PC-3 (cell line): Measurements from ENCODE around the gene CCDC187. TPM values are rescaled to one million over a fixed set of nuclear protein-coding genes. Genes with fewer than 3 reads are reported as not detected.
"Not testable (repeated sequence)": the region's sequence is repeated elsewhere in the genome, so short reads cannot be mapped to it uniquely, and the experiment has no call there.

Experiments
- ATAC-seq: fragments of 200-7000 bp; cut with Tn5 transposase; 2 replicates; pipeline ENCODE4 v1.9.1; 2020; ENCODE audit warnings: mild to moderate bottlenecking, moderate library complexity
- Bru-seq: library from RNA; stranded (reverse); fragments of 400-500 nt; gene quantifications from one replicate; lab custom pipeline; 2021; lab: Mats Ljungman, UMichigan
- BruChase-seq, 2 experiments: library from RNA; stranded (reverse); fragments of 400-500 nt; gene quantifications; one replicate each; lab custom pipeline; 2021; lab: Mats Ljungman, UMichigan
- BruUV-seq: library from RNA; stranded (reverse); fragments of 400-500 nt; replicated peaks from 2 replicates; lab custom pipeline; 2021; lab: Mats Ljungman, UMichigan
- CTCF ChIA-PET: fragments of 300-600 bp; sonication (Branson Sonifier 250); formaldehyde crosslinking; loops from one replicate; lab custom pipeline; 2022; ENCODE audit warnings: antibody characterized with exemption; lab: Charles Lee
- POLR2A ChIA-PET: fragments of 300-600 bp; sonication (Branson Sonifier 250); formaldehyde crosslinking; loops from one replicate; lab custom pipeline; 2022; ENCODE audit warnings: antibody characterized with exemption; ENCODE audit not compliant: unreplicated experiment; lab: Charles Lee
- DNase-seq: peaks from one replicate; pipeline ENCODE4 v3.0.0-alpha.2; 2015
- H2AFZ ChIP-seq: fragments of 300-600 bp; sonication (generic); 2 replicates; pipeline ENCODE4 v1.6.0; 2016; ENCODE audit warnings: antibody characterized with exemption, low read length
- H3F3A ChIP-seq: fragments of 300-600 bp; sonication (generic); one replicate; pipeline ENCODE4 v1.6.0; 2017; ENCODE audit warnings: antibody characterized with exemption, low read length, control low read depth, mild to moderate bottlenecking; ENCODE audit not compliant: unreplicated experiment
- H3K27ac ChIP-seq: fragments of 300-600 bp; sonication (generic); 2 replicates; pipeline ENCODE4 v1.5.1; 2016; ENCODE audit warnings: mild to moderate bottlenecking, low read length
- H3K27me3 ChIP-seq: fragments of 300-600 bp; sonication (generic); 2 replicates; pipeline ENCODE4 v1.6.1; 2016; ENCODE audit warnings: low read length, mixed read lengths
- H3K36me3 ChIP-seq: fragments of 300-600 bp; sonication (generic); 2 replicates; pipeline ENCODE4 v1.6.1; 2016; ENCODE audit warnings: low read depth, mixed run types, low read length, mixed read lengths
- H3K4me1 ChIP-seq: fragments of 300-600 bp; sonication (generic); 2 replicates; pipeline ENCODE4 v1.5.1; 2016; ENCODE audit warnings: low read length; ENCODE audit not compliant: insufficient read depth
- H3K4me2 ChIP-seq: fragments of 300-600 bp; sonication (generic); 2 replicates; pipeline ENCODE4 v1.6.0; 2016; ENCODE audit warnings: low read length
- H3K4me3 ChIP-seq: fragments of 300-600 bp; sonication (generic); 2 replicates; pipeline ENCODE4 v1.5.1; 2016; ENCODE audit warnings: mild to moderate bottlenecking, low read length, mixed read lengths
- H3K79me2 ChIP-seq: fragments of 300-600 bp; sonication (generic); 2 replicates; pipeline ENCODE4 v1.6.1; 2017; ENCODE audit warnings: low read length, mixed read lengths
- H3K9ac ChIP-seq: fragments of 300-600 bp; sonication (generic); 2 replicates; pipeline ENCODE4 v1.6.0; 2016; ENCODE audit warnings: mild to moderate bottlenecking, low read length
- H3K9me2 ChIP-seq: fragments of 300-600 bp; sonication (generic); replicated peaks from 2 replicates; pipeline ENCODE4 v1.6.1; 2016; ENCODE audit warnings: mixed run types, low read length, mixed read lengths
- H3K9me3 ChIP-seq: fragments of 300-600 bp; sonication (generic); 2 replicates; pipeline ENCODE4 v1.6.1; 2016; ENCODE audit warnings: low read length, mixed read lengths
- H4K20me1 ChIP-seq: fragments of 300-600 bp; sonication (generic); 2 replicates; pipeline ENCODE4 v1.6.1; 2016; ENCODE audit warnings: low read length, mixed read lengths
- CTCF ChIP-seq: fragments of 300-600 bp; sonication (generic); conservative IDR thresholded peaks from 2 replicates; pipeline ENCODE4 v1.5.1; 2017; ENCODE audit warnings: antibody characterized with exemption, low read depth, mild to moderate bottlenecking, low read length
- EZH2 ChIP-seq: fragments of 300-600 bp; sonication (generic); IDR thresholded peaks from one replicate; pipeline ENCODE4 v1.6.1; 2017; ENCODE audit warnings: antibody characterized with exemption, mild to moderate bottlenecking, low read length; ENCODE audit not compliant: unreplicated experiment
- EZH2phosphoT487 ChIP-seq: fragments of 300-600 bp; sonication (generic); IDR thresholded peaks from 2 replicates; pipeline ENCODE4 v1.6.1; 2018; ENCODE audit warnings: mild to moderate bottlenecking, antibody characterized with exemption, low read length, borderline replicate concordance
- intact Hi-C: fragments of 100-400 bp; cut with micrococcal nuclease; formaldehyde crosslinking; loops from 2 replicates; pipeline ENCODE4 v1.9.0; 2023
- long read RNA-seq: library from polyadenylated mRNA; unstranded; transcript quantifications from one replicate; pipeline ENCODE4 v2.0.0, GENCODE V29; 2021; ENCODE audit not compliant: unreplicated experiment
- total RNA-seq: library from RNA; depleted of rRNA; stranded (reverse); fragments of >200 nt; gene quantifications from 2 replicates; pipeline ENCODE4 v1.2.3, GENCODE V29; 2014; rRNA removed

Gene CCDC187
- total RNA-seq (0.04 TPM in 1 of 2 replicates, not detected in the other), Bru-seq, nascent RNA (percentile 8 among the genes with signal in this experiment), BruChase-seq, experiment 1, labeled RNA remaining after a 6-hour chase (percentile 5 among the genes with signal in this experiment), BruChase-seq, experiment 2, labeled RNA remaining after a 2-hour chase (percentile 6 among the genes with signal in this experiment)
- long read RNA-seq = 0 reads

DNA sequence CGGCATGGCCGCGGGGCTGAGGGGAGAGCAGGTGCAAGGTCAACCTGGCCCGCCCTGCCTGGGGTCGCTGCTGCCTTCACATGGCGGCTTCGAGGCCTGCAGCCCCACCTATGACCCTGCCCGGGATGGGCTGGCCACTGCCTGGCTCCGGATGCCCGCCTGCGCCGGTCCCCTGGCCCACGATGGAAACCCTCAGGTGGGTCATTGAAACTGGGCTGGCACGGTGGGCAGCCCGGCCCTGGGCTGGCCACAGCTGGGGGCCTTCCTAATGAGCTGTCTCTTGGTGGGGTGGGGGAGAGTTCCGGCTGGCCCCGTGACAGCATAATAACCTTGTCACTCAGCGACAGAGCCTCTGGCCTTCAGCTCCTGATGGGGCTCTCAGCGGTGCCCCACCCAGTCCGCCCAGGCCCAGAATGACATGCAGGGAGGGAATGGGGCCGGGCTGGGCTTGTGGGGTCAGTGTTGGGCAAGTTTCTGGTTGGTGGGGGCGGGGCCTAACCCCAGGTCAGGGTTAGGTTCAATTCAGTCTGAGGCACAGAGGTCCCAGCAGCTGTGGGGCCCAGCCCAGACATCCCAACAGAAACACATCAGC is at the start of gene CCDC187:
Gene CCDC187, minus strand, starts transcription at position 270 of the 592 bp plus-strand sequence. Its CDS starts 264 bp downstream, at position 6.
- Histone ChIP-seq H3F3A (no peaks in the 10 kb centered on the region), H3K36me3 (no peaks in the 10 kb centered on the region), H3K4me2 (no peak within 1 kb of the TSS), H3K9me2 (no peaks in the 10 kb centered on the region), H3K27ac (no peak within 1 kb of the TSS), H3K9me3 (no peaks in the 10 kb centered on the region), H3K4me1 (no peaks in the 10 kb centered on the region), H3K9ac (no peak within 1 kb of the TSS), H3K27me3 (no peaks in the 10 kb centered on the region), H4K20me1 (no peaks in the 10 kb centered on the region), H2AFZ (no peak within 1 kb of the TSS), H3K79me2 (no peaks in the 10 kb centered on the region), H3K4me3 (no peak within 1 kb of the TSS)
- intact Hi-C loops = no loop called here
- ATAC-seq (no peak), DNase-seq (no peak)
- TF ChIP-seq EZH2phosphoT487 (no peak), CTCF (no peak), EZH2 (no peak)
- ChIA-PET POLR2A (no interaction called here), CTCF (interaction anchor here (0.6 kb wide), 1 partner anchor 252 kb away, joined by 3 read pairs; no protein-coding TSS in a partner anchor)
- BruUV-seq = no TSS peak

GRCh38 chr9:136353088-136353487 is 49.2 kb upstream of the CCDC187 start:
- no TSS peak for BruUV-seq
- intact Hi-C loops = no loop called here
- POLR2A ChIA-PET = no interaction called here
- H3K9me3 ChIP-seq = no peaks in the 10 kb centered on the region
- H3K9me2 ChIP-seq = no peaks in the 10 kb centered on the region
- no peaks in the 10 kb centered on the region for H3K36me3 ChIP-seq
- no peak overlapping the region for H3K4me3 ChIP-seq
- DNase-seq (no peak), ATAC-seq (no peak)
- no peak overlapping the region for H3K27ac ChIP-seq
- no peaks in the 10 kb centered on the region for H3K79me2 ChIP-seq
- no peaks in the 10 kb centered on the region for H3K27me3 ChIP-seq
- CTCF ChIA-PET = no interaction called here
- no peak overlapping the region for H3K4me2 ChIP-seq
- H4K20me1 ChIP-seq = no peaks in the 10 kb centered on the region
- H3K4me1 ChIP-seq = peaks cover 6% of the 10 kb centered on the region; the same call in 1 of the 2 replicates
- no peak for TF ChIP-seq CTCF
- TF ChIP-seq EZH2phosphoT487 = no peak
- TF ChIP-seq EZH2 = no peak
- H3F3A ChIP-seq = no peaks in the 10 kb centered on the region
- H3K9ac ChIP-seq = no peak overlapping the region
- no peak overlapping the region for H2AFZ ChIP-seq

GRCh38 chr9:136352682-136353081 is 48.8 kb upstream of the CCDC187 start:
- Histone ChIP-seq H3K36me3 (no peaks in the 10 kb centered on the region), H3K4me3 (no peak overlapping the region), H3K9me3 (no peaks in the 10 kb centered on the region), H4K20me1 (no peaks in the 10 kb centered on the region), H3K4me1 (peaks cover 6% of the 10 kb centered on the region; the same call in 1 of the 2 replicates), H3K4me2 (no peak overlapping the region), H3K27me3 (no peaks in the 10 kb centered on the region), H3K9ac (no peak overlapping the region), H3F3A (no peaks in the 10 kb centered on the region), H2AFZ (no peak overlapping the region), H3K79me2 (no peaks in the 10 kb centered on the region), H3K27ac (no peak overlapping the region), H3K9me2 (no peaks in the 10 kb centered on the region)
- BruUV-seq = no TSS peak
- ChIA-PET CTCF (no interaction called here), POLR2A (no interaction called here)
- ATAC-seq = no peak
- intact Hi-C loops = no loop called here
- TF ChIP-seq EZH2phosphoT487 = no peak
- TF ChIP-seq CTCF = no peak
- no peak for TF ChIP-seq EZH2
- no peak for DNase-seq

- H3K36me3 ChIP-seq, H3K9me2 ChIP-seq, H3K4me2 ChIP-seq, H3K9ac ChIP-seq, ATAC-seq, H3K27me3 ChIP-seq, intact Hi-C loops, H3K4me1 ChIP-seq, POLR2A ChIA-PET, H3K9me3 ChIP-seq, DNase-seq, H3K27ac ChIP-seq, CTCF ChIA-PET, H3K79me2 ChIP-seq, BruUV-seq, H3K4me3 ChIP-seq, H4K20me1 ChIP-seq, H3F3A ChIP-seq, H2AFZ ChIP-seq: not testable (repeated sequence)
Measured at GRCh38 chr9:136351868-136352267, 48.0 kb upstream of the CCDC187 start.
